HG02798 (cell line): ENCODE data around the gene NOL4L.

Experiments
- ATAC-seq: cut with Tn5 transposase; IDR thresholded peaks from one replicate; pipeline ENCODE4 v1.9.1; 2021; ENCODE audit warnings: mild to moderate bottlenecking; ENCODE audit not compliant: unreplicated experiment, poor library complexity

The NOL4L gene

DNA sequence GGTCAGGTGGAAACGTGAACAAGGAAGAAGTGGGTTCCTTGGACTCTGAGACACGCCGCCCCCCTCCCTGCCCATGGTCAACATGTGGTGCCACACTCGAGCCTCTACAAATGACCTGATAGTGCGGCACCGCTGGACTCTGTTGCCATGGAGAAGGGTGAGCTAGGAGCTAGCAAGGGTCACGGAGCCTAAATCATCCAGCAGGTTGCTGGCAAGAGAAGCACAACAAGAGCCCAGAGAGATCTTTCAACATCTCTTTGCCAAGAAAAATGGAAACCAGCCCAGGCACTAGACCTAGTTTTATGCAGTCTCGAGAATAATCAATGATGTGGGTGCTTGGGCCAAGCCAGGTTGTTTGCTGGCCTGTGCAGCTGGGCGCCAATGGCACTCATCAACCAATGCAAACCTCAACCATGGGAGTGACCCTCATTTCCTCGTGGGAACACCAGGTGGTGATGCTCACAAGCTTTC lies 69.5 kb downstream of the NOL4L start:
- ATAC-seq: no peak

DNA sequence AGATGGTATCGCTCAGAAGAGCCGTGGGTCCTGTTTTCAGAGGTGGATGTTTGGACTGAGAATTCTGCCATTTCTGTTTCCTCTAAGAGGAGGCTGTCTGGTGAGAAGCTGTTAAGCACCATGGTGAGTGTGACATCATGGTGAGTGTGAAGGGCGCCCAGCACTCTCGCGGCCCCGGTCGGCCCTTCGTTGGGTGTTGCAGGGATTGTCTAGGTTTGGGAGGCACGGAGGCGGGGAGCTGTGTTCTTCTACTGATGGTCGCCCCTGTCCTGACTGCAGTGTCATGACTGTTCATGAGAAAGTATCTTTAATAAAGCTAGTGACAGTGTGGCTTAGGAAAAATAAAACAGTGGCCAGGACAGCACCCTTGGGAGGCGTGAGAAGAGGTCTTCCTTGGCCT lies 70.4 kb downstream of the NOL4L start:
- no peak for ATAC-seq

DNA sequence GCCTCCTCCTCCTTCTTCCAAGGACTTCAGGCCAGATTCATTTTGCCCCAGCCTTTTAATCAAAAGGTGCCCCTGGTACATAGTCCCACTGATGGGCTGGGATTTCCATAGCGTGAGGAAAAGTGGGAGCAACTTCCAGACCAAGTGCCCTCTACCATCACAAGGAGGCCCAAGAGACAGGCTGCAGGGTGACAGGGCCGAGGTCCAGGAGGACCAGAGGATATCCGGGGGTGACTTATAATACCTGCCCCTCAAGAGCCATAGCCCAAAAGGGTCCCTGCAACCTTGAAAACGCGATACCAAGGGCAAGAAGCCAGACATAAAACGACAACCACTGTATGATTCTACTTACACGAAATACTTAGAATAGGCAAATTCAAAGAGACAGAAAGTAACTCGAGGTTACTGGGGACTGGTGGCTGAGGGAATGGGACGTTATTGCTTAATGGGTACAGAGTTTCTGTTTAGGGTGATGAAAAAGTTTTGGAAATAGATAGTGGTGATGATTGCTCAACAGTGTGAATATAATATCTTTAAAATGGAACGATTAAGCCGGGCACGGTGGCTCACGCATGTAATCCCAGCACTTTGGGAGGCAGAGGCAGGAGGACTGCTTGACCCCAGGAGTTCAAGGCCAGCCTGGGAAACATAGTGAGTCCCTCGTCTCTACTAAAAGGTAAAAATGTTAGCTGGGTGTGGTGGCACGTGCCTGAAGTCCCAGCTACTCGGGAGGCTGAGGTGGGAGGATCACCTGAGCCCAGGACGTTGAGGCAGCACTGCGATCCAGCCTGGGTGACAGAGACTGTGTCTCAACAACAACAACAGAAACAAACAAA lies 71.9 kb downstream of the NOL4L start:
- ATAC-seq: no peak

DNA sequence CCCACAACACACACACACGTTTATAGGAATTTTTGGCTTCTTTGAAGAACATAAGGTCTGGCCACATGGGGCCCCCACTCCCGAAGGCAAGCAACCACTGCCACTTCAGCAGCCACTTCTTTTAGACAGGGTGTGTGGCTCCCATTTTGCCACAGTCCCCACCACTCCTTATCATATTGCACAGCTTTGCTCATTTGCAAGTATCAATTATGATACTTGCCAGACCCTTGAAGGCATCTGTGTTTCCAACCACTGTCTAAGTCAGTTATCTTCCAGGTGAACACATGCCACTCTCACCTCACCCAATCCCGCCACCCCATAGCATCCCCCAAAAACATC lies 73.1 kb downstream of the NOL4L start:
- no peak for ATAC-seq

DNA sequence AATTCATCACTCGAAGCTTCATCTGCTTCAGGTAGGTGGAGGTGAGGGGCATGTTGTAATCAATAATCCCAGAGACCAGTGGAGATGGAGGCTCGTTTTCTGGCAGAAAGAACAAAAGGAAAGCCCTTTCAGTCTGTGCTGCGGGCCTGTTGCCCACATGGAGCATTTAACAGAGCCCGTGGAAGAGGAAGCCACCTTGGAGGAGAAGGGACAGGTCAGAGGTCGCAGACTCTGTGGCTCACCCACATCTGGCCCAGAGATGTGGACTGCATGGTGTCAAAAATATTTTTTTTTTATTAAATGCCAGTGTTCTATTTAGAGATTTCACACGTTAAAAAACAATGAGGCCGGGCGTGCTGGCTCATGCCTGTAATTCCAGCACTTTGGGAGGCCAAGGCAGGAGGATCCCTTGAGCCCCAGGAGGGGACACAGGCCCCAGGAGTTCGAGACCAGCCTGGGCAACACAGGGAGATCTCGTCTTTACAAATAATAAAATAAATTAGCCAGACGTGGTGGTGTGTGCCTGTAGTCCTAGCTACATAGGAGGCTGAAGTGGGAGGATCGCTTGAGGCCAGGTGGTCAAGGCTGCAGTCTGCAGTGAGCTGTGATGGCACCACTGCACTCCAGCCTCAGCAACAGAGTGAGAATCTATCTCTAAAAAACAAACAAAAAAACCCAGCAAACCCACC lies 73.6 kb downstream of the NOL4L start:
- ATAC-seq: no peak

DNA sequence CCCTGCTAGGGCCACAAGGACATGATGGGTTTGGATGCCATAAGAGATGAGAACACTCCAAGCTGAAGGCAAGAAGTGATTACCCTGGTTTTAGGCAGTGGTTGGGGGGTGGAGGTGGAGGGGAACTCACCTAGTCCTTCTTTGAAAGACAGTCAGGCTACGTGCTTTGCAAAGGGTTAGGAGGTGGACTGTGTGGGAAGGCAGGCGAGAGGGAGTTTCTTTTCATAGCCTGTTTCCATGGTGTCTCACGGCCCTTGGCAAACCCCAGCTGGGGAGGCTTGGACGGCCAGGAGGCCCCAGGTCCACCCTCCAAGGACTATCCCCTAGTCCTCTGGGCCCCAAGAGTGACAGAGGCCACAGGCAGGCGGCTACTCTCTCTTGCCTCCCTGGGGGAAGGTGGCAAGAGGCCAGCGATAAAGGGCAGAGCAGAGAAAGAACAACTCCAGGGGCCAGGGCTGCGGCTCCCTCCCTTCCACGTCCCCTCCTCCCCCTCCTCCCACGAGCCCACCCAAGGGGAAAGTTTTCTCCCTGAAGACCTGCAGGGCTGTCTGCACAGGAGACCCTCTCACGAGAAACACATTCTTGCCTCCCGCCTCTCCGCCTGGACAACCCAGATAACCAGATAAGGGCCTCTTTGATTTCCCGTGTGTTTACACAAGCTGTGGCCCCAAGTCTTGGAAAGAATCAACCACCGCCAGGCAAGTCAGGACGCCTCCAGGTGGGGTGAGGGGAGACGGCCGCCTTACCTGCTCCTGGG lies 74.4 kb downstream of the NOL4L start:
- ATAC-seq: no peak

DNA sequence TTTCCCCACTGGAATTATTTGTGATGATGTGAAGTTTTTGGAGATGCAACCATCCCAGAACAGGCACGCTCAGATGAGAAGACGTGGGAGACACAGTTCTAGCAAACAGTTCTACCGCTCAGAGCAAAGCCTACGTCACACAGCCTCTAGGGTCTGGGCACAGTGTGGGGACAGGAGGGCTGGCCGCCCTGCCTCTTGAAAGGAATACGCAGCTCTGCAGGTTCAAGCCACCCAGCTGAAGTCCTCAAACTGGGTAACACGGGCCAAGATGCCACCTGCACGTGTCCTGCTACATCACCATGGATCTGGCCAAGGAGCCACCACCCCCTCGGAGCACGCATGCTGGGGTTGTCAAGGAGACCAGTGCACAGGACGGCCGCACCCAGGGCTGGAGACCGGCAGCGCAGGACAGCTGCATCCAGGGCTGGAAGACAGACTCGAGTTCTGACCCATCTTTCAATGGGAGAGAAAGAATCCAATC lies 75.0 kb downstream of the NOL4L start:
- no peak for ATAC-seq

DNA sequence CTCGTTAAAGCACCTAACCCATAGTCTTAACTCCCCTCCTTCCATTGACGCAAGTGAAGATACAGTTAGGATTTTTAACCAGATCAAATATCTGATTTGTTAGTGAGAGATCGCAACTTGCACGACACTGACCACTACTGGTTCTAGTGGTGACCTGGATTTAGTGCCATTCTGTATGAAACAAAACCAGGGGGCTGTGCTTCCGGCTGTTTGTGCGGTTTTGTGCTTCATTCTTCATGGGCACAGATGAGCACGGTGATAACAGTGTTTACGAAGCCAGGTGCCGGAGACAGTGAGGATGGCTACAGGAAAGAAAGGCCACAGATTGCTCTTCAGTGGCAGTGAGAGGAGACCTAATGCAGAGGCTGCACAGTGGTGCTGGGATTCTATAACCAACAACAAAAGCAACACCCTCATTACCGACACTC lies 75.5 kb downstream of the NOL4L start:
- no peak for ATAC-seq

DNA sequence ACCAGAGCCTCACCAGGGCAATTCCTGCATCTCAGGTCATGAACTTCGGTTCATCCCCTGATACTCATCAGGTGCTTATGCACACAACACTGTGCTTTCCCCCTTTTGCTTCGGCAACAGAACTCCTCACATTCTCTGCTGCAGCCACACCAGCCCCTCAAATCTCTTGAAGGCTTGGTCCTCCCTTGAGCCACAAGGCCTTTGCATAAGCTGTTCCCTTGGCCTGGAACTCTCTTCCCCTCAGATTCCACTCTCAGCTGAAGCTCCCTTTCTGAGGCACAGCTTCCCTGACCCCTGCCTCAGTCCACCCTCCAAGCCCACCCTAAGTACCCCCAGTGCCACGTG lies 76.4 kb downstream of the NOL4L start:
- ATAC-seq: no peak

DNA sequence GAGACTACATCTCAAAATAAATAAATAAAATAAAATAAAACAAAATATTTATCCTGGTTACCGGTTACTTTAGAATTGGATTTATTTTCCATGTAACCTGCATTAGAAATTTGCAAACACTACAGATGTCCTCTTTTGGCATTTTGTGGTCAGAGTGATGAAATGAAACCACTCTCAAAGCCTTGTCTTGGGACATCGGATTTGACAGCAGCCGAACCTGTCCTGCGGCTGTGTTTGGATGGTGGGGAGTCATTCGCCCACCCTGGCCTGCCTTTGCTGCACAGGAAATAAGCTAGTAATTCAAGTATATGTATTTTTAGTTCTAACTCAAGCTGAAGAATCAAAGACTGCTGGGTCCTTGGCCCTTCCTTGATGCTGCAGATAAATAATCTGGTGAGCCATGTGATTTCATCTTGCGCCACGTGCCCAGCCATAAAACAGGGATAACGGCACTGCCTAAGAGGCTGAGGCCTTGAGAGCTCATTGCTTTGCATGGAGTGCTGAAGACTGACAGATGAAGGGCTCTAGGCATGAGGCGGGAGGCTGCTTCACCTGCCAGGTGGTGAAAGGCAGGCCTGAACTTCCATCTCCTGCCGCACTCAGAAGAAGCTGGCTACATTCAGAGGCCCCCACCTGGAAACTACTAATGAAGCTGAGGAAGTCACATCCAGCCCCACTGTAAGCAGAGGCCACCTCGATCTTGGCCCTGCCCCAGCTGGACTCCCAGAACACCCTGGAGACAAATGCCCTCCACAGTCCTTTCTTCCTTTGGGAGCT lies 76.9 kb downstream of the NOL4L start:
- no peak for ATAC-seq

DNA sequence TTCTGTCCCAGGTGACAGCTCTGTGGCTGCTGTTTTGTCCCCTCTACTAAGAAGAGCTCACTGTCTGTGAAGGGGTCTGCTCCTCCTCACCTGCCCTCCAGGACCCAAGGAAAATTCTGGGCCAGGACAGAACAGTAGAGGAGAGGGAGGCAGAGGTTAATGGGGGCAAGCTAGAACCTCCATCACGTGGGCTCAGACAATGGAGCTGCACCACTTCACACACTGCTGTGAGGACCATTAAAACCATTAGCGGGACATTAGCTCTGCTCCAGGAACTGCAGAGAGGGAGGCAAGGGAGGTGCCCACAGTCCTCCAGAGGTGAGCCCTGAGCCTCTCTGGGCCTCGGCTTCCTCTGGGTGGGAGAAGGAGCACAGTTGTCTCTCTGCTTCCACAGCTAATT lies 78.4 kb downstream of the NOL4L start:
- no peak for ATAC-seq

DNA sequence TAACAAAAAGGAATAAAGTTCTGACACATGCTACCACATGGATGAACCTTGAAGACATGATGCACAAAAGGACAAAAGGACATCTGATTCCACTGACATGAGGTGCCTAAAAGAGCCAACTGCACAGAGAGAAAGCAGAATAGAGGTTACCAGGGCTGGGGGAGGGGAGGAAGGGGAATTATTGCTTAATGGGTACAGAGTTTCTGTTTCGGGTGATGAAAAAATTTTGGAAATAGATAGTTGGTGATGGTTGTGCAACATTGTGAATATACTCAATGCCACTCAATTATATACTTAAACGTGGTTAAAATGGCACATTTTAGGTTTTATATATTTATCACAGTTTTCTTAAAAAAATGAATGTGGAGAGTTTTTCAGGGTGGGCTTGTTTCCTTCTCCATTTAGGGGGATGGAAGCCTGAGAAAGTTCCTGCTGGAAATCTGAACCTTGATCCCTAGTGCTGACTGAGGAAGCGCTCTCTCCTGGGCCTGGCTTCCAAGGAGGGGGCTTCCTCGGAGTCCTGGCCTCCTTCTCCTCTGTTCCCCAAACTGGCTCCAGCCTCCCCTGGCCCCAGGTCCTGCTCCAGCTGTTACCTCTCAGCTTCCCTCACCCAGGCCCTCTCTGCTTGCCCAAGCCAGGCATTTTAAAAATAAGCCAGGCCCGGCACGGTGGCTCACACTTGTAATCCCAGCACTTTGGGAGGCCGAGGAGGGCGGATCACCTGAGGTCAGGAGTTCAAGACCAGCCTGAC lies 79.2 kb downstream of the NOL4L start:
- no peak for ATAC-seq

DNA sequence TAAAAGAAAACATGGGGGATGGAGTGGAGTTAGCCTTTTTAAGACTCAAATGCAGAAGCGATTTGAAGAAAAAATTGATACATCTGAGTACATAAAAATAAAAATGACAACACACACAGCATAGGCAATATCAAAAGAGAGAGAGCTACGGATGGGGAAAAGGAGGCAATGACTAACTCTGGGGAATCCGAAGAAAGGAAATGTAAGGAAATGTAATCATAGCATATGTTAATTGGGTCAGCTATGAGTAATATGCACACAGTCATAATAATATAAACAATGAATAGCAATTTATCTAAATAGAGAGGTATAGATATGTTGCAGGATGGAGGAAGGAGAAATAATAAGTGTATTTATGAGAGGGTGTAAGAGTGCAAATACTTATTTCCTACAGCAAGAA lies 83.4 kb downstream of the NOL4L start:
- no peak for ATAC-seq

DNA sequence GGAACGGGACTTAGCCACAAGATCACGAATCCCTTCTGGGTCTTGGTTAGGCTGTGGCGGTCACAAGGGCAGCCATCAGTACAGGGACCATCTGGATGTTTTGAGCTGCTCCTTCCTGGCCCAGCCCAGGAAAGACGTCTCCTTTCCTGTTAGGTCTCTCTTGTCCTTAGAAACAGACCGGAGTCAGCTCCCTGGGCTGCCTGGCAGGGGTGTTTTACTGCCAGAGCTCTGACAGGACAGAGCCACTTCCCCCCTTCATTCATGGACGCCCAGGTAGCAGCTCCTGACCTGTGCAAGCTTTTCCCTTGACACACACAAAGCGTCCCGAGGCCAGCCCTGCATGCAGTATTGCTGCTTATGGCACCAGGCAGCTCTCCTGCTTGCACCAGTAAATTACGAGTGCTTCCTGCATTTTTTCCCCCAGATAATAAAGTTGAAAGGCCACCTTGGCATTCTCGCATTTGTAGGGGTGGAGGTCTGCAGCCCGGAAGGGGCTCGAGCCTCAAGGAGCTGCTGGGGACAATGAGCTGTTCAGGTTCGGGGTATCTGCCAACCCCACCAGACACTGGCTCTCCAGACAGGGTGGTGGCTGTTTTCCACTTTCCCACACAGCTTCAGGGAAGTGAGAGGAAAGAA lies 87.4 kb downstream of the NOL4L start:
- ATAC-seq: no peak

DNA sequence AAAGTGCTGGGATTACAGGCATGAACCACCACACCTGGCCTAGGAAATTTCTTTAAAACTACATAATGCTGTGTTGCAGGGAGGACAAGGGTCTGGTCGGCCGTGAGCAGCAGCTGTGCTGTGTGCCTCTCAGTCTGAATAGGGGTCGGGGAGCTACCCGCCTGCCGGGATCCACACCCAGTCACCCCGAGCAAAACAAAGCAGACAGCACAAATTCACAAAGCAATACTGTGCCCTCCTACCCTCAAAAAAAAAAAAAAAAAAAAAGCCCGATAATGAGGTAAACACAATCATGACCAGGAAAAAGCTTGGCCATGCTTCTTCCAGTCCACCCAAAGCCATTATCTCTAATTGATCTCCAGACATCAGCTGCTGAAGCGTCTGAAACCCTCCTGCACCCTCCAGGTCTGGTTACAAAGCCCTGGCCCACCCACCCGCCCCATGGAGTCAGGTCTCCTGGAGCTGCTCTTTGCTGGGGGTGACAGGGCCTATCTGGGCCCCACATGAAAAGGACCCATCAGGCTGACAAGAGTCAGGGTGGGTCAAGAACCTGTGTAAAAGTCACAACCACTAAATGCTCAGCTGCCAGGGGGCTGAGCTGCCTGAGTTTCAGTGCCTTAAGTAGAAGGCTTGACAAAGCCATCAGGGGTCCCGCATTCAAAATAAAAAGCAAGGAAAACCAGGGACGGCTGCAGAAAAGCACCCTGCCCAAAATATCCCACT lies 88.2 kb downstream of the NOL4L start:
- no peak for ATAC-seq

DNA sequence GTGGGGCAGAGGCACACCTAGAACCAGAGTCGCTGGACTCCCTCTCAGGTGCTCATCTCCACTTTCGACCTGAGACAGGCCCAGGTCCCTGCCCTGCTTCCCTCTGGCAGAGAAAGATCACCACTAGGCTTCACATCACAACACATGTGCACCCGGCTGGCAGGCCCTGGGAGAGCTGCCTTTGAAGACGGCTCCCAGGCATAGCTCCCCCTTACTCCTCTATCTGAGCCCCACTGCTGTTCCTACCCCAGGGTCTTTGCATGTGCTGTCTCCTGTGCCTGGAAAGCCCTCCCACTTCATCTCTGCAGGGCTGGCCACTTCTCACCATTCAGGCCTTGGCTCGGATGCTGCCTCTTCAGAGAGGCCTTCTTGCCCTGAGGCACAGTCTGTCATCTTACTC lies 89.2 kb downstream of the NOL4L start:
- ATAC-seq: no peak

DNA sequence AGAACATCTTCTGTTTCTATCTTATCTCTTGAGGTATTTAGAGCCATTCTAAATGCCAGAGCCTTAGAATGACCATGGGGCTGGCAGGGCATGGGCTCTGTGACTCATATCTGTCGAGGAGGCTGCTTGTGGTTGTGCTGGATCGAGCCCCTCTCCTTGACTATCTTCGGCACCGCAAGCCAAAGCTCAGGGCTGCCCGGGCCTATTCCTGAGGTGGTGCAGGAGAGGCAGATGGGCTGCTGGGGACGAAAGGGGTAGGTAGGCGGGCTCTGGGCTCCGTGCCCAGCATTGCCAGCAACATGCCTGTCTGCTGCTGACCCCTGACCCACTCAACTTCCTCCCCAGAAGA lies 89.9 kb downstream of the NOL4L start:
- no peak for ATAC-seq

DNA sequence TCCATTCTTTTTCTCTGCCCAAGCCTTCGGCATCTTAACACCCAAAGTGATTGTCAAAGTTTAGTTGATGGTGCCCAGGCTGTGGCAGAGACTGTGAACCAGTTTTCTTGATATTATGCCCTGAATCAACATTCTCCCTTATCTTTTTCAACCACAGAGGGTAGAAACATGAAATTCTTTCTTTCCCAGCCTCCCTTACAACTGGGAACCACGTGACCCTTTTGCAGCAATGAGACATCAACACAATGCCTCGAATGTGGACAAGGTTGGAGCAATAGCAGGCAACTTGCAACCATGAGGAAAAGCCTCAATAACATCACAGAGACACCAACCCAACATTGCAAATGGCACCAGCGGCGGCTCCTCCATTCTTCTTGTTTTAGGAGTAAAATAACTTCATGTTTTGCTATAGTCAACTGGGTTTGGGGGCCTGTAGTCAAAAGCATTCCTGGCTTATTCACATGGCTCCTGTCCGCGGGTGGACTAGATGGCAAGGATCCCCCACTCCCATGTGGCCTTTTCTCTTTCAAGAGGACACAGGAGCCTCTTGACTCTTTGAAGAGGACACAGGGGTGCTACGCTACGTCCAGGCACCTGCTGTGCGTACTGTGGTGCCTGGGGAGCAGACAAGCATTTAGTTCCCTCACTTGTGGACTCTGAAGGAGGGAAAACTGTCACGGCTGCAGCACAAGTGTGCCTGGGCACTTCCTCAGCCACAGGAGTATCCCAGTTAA lies 90.5 kb downstream of the NOL4L start:
- ATAC-seq: no peak
